ENCODE results near the gene FFAR1. TPM values are rescaled to one million over a fixed set of nuclear protein-coding genes. Genes with fewer than 3 reads are reported as not detected.

Gene FFAR1
- total RNA-seq, 1 donor from 2014 or later: not detected

DNA sequence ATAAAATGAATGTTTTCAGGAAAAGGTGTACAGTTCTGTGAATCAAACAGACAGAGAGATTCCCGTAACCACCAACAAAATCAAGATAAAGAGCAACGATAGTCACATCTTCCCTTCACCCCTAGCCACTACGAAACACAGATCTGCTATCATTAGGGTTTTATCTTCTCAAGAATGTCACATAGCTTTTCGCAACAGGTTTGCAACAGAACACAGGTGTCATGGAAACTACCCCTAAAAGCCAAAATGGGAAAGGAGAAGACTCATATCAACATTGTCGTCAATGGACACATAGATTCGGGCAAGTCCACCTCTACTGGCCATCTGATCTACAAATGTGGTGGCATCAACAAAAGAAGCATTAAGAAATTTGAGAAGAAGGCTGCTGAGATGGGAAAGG, 34.2 kb downstream of the FFAR1 start:
- no peaks in the 10 kb centered on the region for H3K4me1 Mint-ChIP-seq
- peaks cover 14% of the 10 kb centered on the region for H3K9me3 Mint-ChIP-seq
- H3K36me3 Mint-ChIP-seq (ENCODE audit: low read depth): peaks cover 9% of the 10 kb centered on the region
- peaks cover 38% of the 10 kb centered on the region for H3K27me3 Mint-ChIP-seq (ENCODE audit: low read depth)
- DNase-seq (ENCODE audit: low read depth, low spot score): no peak
- no peak overlapping the region for H3K27ac Mint-ChIP-seq (ENCODE audit: unreplicated experiment)
- TF ChIP-seq, protein P1, sequence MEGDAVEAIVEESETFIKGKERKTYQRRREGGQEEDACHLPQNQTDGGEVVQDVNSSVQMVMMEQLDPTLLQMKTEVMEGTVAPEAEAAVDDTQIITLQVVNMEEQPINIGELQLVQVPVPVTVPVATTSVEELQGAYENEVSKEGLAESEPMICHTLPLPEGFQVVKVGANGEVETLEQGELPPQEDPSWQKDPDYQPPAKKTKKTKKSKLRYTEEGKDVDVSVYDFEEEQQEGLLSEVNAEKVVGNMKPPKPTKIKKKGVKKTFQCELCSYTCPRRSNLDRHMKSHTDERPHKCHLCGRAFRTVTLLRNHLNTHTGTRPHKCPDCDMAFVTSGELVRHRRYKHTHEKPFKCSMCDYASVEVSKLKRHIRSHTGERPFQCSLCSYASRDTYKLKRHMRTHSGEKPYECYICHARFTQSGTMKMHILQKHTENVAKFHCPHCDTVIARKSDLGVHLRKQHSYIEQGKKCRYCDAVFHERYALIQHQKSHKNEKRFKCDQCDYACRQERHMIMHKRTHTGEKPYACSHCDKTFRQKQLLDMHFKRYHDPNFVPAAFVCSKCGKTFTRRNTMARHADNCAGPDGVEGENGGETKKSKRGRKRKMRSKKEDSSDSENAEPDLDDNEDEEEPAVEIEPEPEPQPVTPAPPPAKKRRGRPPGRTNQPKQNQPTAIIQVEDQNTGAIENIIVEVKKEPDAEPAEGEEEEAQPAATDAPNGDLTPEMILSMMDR (conservative IDR thresholded peaks at IDR 0.05): no peak
- H3K4me3 Mint-ChIP-seq: no peak overlapping the region

DNA sequence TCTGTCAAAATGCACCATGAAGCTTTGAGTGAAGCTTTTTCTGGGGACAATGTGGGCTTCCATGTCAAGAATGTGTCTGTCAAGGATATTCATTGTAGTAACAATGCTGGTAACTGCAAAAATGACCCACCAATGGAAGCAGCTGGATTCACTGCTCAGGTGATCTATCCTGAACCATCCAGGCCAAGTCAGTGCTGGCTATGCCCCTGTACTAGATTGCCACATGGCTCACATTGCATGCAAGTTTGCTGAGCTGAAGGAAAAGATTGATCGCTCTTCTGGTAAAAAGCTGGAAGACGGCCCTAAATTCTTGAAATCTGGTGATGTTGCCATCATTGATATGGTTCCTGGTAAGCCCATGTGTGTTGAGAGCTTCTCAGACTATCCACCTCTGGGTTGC, 35.8 kb downstream of the FFAR1 start:
- TF ChIP-seq, protein P1 (conservative IDR thresholded peaks at IDR 0.05): no peak
- peaks cover 25% of the 10 kb centered on the region for H3K27me3 Mint-ChIP-seq (ENCODE audit: low read depth)
- no peak for DNase-seq (ENCODE audit: low read depth, low spot score)
- H3K4me1 Mint-ChIP-seq: no peaks in the 10 kb centered on the region
- H3K27ac Mint-ChIP-seq (ENCODE audit: unreplicated experiment): no peak overlapping the region
- no peak overlapping the region for H3K4me3 Mint-ChIP-seq
- peaks cover 9% of the 10 kb centered on the region for H3K36me3 Mint-ChIP-seq (ENCODE audit: low read depth)
- H3K9me3 Mint-ChIP-seq: peaks cover 14% of the 10 kb centered on the region

DNA sequence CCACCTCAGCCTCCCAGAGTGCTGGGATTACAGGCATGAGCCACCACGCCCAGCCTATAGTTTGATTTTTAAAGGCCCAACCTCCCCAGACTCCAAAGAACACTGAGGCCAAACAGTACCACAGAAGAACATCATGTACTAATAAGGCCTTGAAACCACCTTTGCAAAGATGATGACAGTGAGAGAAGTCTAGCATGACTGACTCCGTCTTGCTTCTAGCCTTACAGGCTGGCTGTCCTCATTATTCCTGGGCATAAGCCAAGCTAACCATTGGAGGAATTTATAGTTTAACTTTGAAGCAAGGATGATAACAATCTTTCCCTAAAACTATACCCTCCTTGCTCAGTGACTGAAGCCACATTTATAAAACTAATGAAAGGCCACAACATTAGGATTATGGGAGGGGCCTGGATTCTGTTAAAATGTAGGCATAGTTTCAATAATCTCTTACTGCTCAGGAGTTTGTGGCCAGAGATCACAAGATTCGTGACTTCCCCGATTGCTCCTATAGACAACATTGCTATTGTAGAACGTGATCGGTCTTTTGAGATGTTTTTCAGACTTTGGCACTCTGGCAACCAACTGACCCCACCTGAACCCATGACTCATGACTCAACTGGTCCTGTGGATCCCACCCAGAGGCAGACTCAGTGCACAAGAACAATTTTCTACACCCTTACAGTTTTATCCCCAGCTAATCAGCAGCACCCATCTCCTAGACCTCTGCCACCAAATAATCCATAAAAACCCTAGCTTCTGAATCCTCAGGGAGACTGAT, 40.8 kb downstream of the FFAR1 start:
- Mint-ChIP-seq H3K9me3 (peaks cover 13% of the 10 kb centered on the region), H3K36me3 (ENCODE audit: low read depth) (peaks cover 6% of the 10 kb centered on the region), H3K27ac (ENCODE audit: unreplicated experiment) (no peak overlapping the region), H3K4me1 (no peaks in the 10 kb centered on the region), H3K27me3 (ENCODE audit: low read depth) (peaks cover 14% of the 10 kb centered on the region), H3K4me3 (no peak overlapping the region)
- TF ChIP-seq, protein P1 (conservative IDR thresholded peaks at IDR 0.05): no peak
- DNase-seq (ENCODE audit: low read depth, low spot score): no peak

DNA sequence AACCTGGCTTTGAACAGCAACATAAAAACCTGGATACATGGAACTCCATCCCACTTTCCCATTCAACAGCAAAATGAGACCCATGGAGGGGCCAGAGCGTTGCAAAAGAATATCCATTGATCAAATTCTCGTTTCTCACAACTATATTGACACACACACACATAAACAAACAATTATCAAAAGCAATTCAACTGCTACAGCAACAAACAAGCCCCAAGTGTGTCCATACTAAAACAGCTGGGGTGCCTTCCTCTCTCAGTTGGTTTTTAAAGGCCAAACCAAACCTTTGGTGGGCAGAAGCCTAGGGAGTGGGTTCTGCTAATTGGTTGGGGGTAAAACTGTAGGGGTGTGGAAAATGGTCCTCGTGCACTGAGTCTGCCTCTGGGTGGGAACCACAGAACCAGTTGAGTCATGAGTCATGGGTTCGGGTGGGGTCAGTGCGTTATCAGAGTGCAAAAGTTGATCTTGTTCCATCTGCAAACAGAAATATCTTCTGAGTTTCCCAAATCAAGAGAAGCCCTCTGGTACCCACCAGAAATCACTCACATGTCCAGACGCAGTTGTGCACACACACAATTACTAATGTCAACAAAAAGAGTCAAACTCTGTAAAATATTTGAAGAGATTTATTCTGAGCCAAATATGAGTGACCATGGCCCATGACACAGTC, 41.6 kb downstream of the FFAR1 start:
- Mint-ChIP-seq H3K4me3 (no peak overlapping the region), H3K27ac (ENCODE audit: unreplicated experiment) (no peak overlapping the region), H3K36me3 (ENCODE audit: low read depth) (peaks cover 6% of the 10 kb centered on the region), H3K4me1 (no peaks in the 10 kb centered on the region), H3K27me3 (ENCODE audit: low read depth) (peaks cover 12% of the 10 kb centered on the region), H3K9me3 (peaks cover 13% of the 10 kb centered on the region)
- DNase-seq (ENCODE audit: low read depth, low spot score): no peak
- TF ChIP-seq, protein P1 (conservative IDR thresholded peaks at IDR 0.05): no peak

DNA sequence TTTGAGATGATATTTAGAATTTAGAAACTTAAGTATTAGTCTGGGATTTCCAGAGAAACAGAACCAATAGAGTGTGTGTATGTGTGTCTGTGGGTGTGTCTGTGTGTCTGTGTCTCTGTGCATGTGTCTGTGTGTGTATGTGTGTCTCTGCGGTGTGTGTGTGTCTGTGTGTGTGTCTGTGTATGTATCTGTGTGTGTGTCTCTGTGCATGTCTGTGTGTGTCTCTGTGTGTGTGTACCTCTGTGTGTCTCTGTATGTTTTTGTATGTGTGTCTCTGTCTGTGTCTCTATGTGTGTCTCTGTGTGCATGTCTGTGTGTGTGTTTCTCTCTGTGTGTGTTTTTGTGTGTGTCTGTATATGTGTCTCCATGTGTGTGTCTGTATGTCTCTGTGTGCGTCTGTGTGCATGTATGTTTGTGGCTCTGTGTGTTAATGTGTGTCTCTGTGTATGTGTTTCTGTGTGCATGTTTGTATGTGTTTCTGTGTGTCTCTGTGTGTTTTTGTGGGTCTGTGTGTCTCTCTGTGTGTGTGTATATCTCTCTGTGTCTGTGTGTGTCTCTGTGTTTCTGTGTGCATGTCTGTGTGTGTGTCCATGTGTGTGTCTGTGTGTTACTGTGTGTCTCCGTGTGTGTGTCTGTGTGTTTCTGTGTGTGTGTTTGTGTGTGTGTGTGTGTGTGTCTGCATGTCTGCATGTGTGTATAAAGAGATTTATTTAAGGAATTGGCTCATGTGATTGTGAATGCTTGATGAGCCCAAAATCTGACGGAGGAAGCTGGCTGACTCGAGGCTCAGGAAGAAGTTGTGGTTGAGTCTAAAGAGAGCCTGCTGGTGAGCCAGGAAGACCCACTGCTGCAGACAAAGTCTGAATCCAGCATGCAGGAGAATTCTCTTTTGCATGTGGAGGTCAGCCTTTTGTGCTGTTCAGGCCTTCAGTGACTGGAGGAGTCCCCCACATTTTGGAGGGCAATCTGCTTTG, 45.3 kb downstream of the FFAR1 start:
- no peak overlapping the region for H3K27ac Mint-ChIP-seq (ENCODE audit: unreplicated experiment)
- H3K36me3 Mint-ChIP-seq (ENCODE audit: low read depth): no peaks in the 10 kb centered on the region
- TF ChIP-seq, protein P1 (conservative IDR thresholded peaks at IDR 0.05): no peak
- H3K4me3 Mint-ChIP-seq: no peak overlapping the region
- peaks cover 7% of the 10 kb centered on the region for H3K9me3 Mint-ChIP-seq
- no peak for DNase-seq (ENCODE audit: low read depth, low spot score)
- peaks cover 13% of the 10 kb centered on the region for H3K4me1 Mint-ChIP-seq
- peaks cover 12% of the 10 kb centered on the region for H3K27me3 Mint-ChIP-seq (ENCODE audit: low read depth)

All from neural crest cell (in vitro differentiated cells).